ENCODE results near the gene CHRM5. TPM values are rescaled to one million over a fixed set of nuclear protein-coding genes. Genes with fewer than 3 reads are reported as not detected.
"Not testable (repeated sequence)": the region's sequence is repeated elsewhere in the genome, so short reads cannot be mapped to it uniquely, and the experiment has no call there.

The CHRM5 gene
- total and polyA plus RNA-seq, 2 donors from 2014 or later, result 0.06 TPM; not detected in 1

DNA sequence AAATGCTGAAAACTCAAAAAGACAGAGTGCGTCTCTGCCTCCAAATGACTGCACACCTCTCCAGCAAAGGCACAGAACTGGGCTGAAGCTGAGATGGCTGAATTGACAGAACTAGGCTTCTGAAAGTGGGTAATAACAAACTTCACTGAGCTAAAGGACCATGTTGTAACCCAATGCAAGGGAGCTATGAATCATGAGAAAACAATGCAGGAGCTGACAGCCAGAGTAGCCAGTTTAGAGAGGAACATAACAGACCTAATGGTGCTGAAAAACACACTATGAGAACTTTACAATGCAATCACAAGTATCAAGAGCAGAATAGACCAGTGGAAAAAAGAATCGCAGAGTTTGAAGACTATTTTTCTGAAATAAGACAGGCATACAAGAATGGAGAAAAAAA is 80.8 kb downstream of the CHRM5 start:
- Histone ChIP-seq H3K4me3 (ENCODE audit: low read length in 3 of 3) (no peak overlapping the region), H3K27me3 (ENCODE audit: control insufficient read depth, insufficient read depth, low read length) (no peaks in the 10 kb centered on the region), H3K9me3 (ENCODE audit: control insufficient read depth in 2 of 3, insufficient read depth in 1 of 3, low read length in 3 of 3) (peaks cover 0 to 4% (median 0%) of the 10 kb centered on the region in 3 donors), H3K36me3 (ENCODE audit: control insufficient read depth in 2 of 3, insufficient read depth in 3 of 3, low read length in 3 of 3) (no peaks in the 10 kb centered on the region), H3K4me1 (ENCODE audit: control insufficient read depth in 2 of 3, insufficient read depth in 2 of 3, low read depth in 1 of 3, low read length in 3 of 3) (no peaks in the 10 kb centered on the region), H3K9ac (ENCODE audit: low read length in 3 of 3) (no peak overlapping the region), H3K27ac (ENCODE audit: low read depth in 2 of 2, low read length in 2 of 2) (no peak overlapping the region)
- FAIRE-seq (no peak), DNase-seq (no peak)
- TF ChIP-seq, protein P1, sequence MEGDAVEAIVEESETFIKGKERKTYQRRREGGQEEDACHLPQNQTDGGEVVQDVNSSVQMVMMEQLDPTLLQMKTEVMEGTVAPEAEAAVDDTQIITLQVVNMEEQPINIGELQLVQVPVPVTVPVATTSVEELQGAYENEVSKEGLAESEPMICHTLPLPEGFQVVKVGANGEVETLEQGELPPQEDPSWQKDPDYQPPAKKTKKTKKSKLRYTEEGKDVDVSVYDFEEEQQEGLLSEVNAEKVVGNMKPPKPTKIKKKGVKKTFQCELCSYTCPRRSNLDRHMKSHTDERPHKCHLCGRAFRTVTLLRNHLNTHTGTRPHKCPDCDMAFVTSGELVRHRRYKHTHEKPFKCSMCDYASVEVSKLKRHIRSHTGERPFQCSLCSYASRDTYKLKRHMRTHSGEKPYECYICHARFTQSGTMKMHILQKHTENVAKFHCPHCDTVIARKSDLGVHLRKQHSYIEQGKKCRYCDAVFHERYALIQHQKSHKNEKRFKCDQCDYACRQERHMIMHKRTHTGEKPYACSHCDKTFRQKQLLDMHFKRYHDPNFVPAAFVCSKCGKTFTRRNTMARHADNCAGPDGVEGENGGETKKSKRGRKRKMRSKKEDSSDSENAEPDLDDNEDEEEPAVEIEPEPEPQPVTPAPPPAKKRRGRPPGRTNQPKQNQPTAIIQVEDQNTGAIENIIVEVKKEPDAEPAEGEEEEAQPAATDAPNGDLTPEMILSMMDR (IDR thresholded peaks at IDR 0.05; ENCODE audit: borderline replicate concordance, extremely low read depth, insufficient read depth), result no peak
- intact Hi-C loops (cut with DNase I), result no loop called here

GRCh38 chr15:34050385-34050784 is 82.1 kb downstream of the CHRM5 start:
- H3K36me3 ChIP-seq (ENCODE audit: control insufficient read depth in 2 of 3, insufficient read depth in 3 of 3, low read length in 3 of 3); DNase-seq; H3K4me3 ChIP-seq (ENCODE audit: low read length in 3 of 3); intact Hi-C loops (cut with DNase I); H3K9ac ChIP-seq (ENCODE audit: low read length in 3 of 3); H3K27ac ChIP-seq (ENCODE audit: low read depth in 2 of 2, low read length in 2 of 2); FAIRE-seq; H3K9me3 ChIP-seq (ENCODE audit: control insufficient read depth in 2 of 3, insufficient read depth in 1 of 3, low read length in 3 of 3); H3K27me3 ChIP-seq (ENCODE audit: control insufficient read depth, insufficient read depth, low read length); H3K4me1 ChIP-seq (ENCODE audit: control insufficient read depth in 2 of 3, insufficient read depth in 2 of 3, low read depth in 1 of 3, low read length in 3 of 3): not testable (repeated sequence)

- TF ChIP-seq, protein P1 (IDR thresholded peaks at IDR 0.05; ENCODE audit: borderline replicate concordance, extremely low read depth, insufficient read depth), result no peak
- DNase-seq, result no peak
- H3K36me3 ChIP-seq (ENCODE audit: control insufficient read depth in 2 of 3, insufficient read depth in 3 of 3, low read length in 3 of 3), result no peaks in the 10 kb centered on the region
- H3K27me3 ChIP-seq (ENCODE audit: control insufficient read depth, insufficient read depth, low read length), result no peaks in the 10 kb centered on the region
- FAIRE-seq, result no peak
- peaks cover 0 to 4% (median 0%) of the 10 kb centered on the region in 3 donors for H3K9me3 ChIP-seq (ENCODE audit: control insufficient read depth in 2 of 3, insufficient read depth in 1 of 3, low read length in 3 of 3)
- H3K27ac ChIP-seq (ENCODE audit: low read depth in 2 of 2, low read length in 2 of 2), result no peak overlapping the region
- intact Hi-C loops (cut with DNase I), result no loop called here
- H3K4me3 ChIP-seq (ENCODE audit: low read length in 3 of 3), result no peak overlapping the region
- peaks cover 0 to 3% (median 3%) of the 10 kb centered on the region in 3 donors for H3K4me1 ChIP-seq (ENCODE audit: control insufficient read depth in 2 of 3, insufficient read depth in 2 of 3, low read depth in 1 of 3, low read length in 3 of 3)
- H3K9ac ChIP-seq (ENCODE audit: low read length in 3 of 3), result no peak overlapping the region
These were observed 85.9 kb downstream of the CHRM5 start for GRCh38 chr15:34054081-34054707.

DNA sequence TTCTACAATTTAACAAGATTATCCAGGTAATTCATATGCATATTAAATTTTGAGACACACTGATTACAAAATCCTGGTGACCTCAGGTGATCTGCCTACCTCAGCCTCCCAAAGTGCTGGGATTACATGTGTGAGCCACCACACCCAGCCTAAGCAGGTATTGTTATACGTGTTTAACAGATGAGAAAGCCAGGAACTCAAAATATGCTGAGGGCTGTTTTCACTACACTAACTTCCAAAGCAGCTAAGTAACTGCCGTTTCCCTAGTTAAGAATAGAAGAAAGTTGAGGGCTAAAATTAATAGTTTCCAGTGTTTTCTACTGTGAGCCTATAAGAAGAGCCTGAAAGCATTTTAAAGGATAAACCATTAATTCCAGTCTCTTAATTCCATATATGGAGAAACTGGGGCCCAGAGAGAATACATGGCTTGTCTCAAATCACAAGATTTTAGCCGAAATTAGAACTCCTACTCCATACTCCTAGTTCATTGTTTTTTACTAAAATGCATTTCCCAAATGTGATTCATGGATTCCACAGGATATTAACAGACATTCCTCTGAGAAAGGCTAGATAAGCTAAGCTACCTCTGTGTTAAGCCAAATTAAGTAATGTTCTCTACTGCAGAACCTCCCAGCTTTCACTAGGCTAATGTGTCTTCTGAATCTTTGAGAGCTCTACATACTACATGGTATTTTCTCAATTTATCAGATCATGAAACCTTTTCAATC is 87.7 kb downstream of the CHRM5 start:
- no peak overlapping the region for H3K9ac ChIP-seq (ENCODE audit: low read length in 3 of 3)
- H3K27ac ChIP-seq (ENCODE audit: low read depth in 2 of 2, low read length in 2 of 2), result no peak overlapping the region

More for the DNA sequence above, 87.7 kb downstream of the CHRM5 start:
- FAIRE-seq (no peak), DNase-seq (no peak)
- H3K4me1 ChIP-seq (ENCODE audit: control insufficient read depth in 2 of 3, insufficient read depth in 2 of 3, low read depth in 1 of 3, low read length in 3 of 3), result peaks cover 0 to 3% (median 3%) of the 10 kb centered on the region in 3 donors
- intact Hi-C loops (cut with DNase I), result no loop called here
- H3K9me3 ChIP-seq (ENCODE audit: control insufficient read depth in 2 of 3, insufficient read depth in 1 of 3, low read length in 3 of 3), result peaks cover 0 to 2% (median 0%) of the 10 kb centered on the region in 3 donors
- H3K4me3 ChIP-seq (ENCODE audit: low read length in 3 of 3), result no peak overlapping the region
- TF ChIP-seq, protein P1 (IDR thresholded peaks at IDR 0.05; ENCODE audit: borderline replicate concordance, extremely low read depth, insufficient read depth), result no peak
- no peaks in the 10 kb centered on the region for H3K36me3 ChIP-seq (ENCODE audit: control insufficient read depth in 2 of 3, insufficient read depth in 3 of 3, low read length in 3 of 3)
- H3K27me3 ChIP-seq (ENCODE audit: control insufficient read depth, insufficient read depth, low read length), result no peaks in the 10 kb centered on the region
